A549 (cell line): ENCODE results near the gene PRR14.

Experiments
- CTCF ChIP-seq: fragments of >200 bp; sonication (Bioruptor Twin); formaldehyde crosslinking; IDR thresholded peaks from 3 replicates; pipeline ENCODE4 v1.5.1; 2016
- POLR2A ChIP-seq: IDR thresholded peaks from 2 replicates; pipeline ENCODE4 v1.6.1; 2012; ENCODE audit warnings: mild to moderate bottlenecking, low read length
- RAD21 ChIP-seq, 2 experiments: fragments of >200 bp in 1 of 2; sonication (Bioruptor Twin) in 1 of 2; formaldehyde crosslinking in 1 of 2; IDR thresholded peaks in 1 of 2; conservative IDR thresholded peaks in 1 of 2; 2 replicates in 1 of 2; 3 replicates in 1 of 2; pipeline ENCODE4 v1.6.1; 2012 to 2018; ENCODE audit warnings: inconsistent platforms in 1 of 2
- RCOR1 ChIP-seq: fragments of 150-350 bp; IDR thresholded peaks from 2 replicates; pipeline ENCODE4 v1.6.1; 2014; ENCODE audit warnings: antibody characterized with exemption, low read length, low read depth
- USF2 ChIP-seq: fragments of 450-650 bp; IDR thresholded peaks from 2 replicates; pipeline ENCODE4 v1.6.1; 2014; ENCODE audit warnings: antibody characterized with exemption

- no peak for TF ChIP-seq RCOR1
- TF ChIP-seq RAD21 (conservative IDR thresholded peaks at IDR 0.05 in 1 of 2, IDR thresholded peaks at IDR 0.05 in 1 of 2): no peak
- TF ChIP-seq CTCF: no peak
- no peak for TF ChIP-seq USF2
- TF ChIP-seq POLR2A: no peak
Observed at GRCh38 chr16:30665830-30666190, 15.1 kb downstream of the PRR14 start.
